Measurements from ENCODE around the gene TNRC6C. TPM values are rescaled to one million over a fixed set of nuclear protein-coding genes. Genes with fewer than 3 reads are reported as not detected.

The TNRC6C gene, protein sequence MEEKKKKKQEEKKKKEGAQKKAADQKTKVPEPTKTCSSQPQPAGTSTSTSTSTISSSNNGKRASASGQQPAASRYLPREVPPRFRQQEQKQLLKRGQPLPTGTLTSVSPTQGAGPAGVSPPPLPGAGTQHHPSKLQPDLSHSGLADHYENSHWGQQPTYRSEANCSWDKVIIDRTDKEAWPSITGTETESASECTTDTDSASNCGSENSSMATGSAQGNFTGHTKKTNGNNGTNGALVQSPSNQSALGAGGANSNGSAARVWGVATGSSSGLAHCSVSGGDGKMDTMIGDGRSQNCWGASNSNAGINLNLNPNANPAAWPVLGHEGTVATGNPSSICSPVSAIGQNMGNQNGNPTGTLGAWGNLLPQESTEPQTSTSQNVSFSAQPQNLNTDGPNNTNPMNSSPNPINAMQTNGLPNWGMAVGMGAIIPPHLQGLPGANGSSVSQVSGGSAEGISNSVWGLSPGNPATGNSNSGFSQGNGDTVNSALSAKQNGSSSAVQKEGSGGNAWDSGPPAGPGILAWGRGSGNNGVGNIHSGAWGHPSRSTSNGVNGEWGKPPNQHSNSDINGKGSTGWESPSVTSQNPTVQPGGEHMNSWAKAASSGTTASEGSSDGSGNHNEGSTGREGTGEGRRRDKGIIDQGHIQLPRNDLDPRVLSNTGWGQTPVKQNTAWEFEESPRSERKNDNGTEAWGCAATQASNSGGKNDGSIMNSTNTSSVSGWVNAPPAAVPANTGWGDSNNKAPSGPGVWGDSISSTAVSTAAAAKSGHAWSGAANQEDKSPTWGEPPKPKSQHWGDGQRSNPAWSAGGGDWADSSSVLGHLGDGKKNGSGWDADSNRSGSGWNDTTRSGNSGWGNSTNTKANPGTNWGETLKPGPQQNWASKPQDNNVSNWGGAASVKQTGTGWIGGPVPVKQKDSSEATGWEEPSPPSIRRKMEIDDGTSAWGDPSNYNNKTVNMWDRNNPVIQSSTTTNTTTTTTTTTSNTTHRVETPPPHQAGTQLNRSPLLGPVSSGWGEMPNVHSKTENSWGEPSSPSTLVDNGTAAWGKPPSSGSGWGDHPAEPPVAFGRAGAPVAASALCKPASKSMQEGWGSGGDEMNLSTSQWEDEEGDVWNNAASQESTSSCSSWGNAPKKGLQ (N-terminal part only)
- 10 to 100 TPM in 3 of 4 donors, 1 to 10 TPM in 1; 9.7 to 70.1 (median 23.2) TPM for total RNA-seq

- Histone ChIP-seq H3K27ac (peak within 1 kb of the TSS; percentile 76 to 96 (median 85)), H3K9me3 (no peaks in the 10 kb centered on the region), H3K27me3 (no peaks in the 10 kb centered on the region), H3K36me3 (no peaks in the 10 kb centered on the region), H3K4me3 (peak within 1 kb of the TSS; percentile 66 to 86 (median 70)), H3K4me1 (no peaks in the 10 kb centered on the region)
- DNase-seq: peak; percentile 99 to 100 (median 100)
- peak in 4 of 6 experiments; percentile 2 to 33 (median 20) for TF ChIP-seq CTCF (IDR thresholded peaks at IDR 0.05)
- TF ChIP-seq POLR2A (IDR thresholded peaks at IDR 0.05): peak; percentile 100
These were observed at the start of gene TNRC6C for GRCh38 chr17:77957857-77958715. TNRC6C (plus strand) TSS chr17:77958703; CDS start chr17:78004207, 45,504 bp downstream.

- Histone ChIP-seq H3K9me3 (no peaks in the 10 kb centered on the region), H3K27ac (no peak overlapping the region), H3K4me1 (no peaks in the 10 kb centered on the region), H3K36me3 (no peaks in the 10 kb centered on the region), H3K4me3 (no peak overlapping the region), H3K27me3 (no peaks in the 10 kb centered on the region)
- peak in 1 of 3 donors; percentile 34 for DNase-seq
- TF ChIP-seq CTCF (IDR thresholded peaks at IDR 0.05) (no peak), POLR2A (IDR thresholded peaks at IDR 0.05) (no peak)
These were observed 49.3 kb upstream of the TNRC6C start for GRCh38 chr17:77909236-77909635.

DNA sequence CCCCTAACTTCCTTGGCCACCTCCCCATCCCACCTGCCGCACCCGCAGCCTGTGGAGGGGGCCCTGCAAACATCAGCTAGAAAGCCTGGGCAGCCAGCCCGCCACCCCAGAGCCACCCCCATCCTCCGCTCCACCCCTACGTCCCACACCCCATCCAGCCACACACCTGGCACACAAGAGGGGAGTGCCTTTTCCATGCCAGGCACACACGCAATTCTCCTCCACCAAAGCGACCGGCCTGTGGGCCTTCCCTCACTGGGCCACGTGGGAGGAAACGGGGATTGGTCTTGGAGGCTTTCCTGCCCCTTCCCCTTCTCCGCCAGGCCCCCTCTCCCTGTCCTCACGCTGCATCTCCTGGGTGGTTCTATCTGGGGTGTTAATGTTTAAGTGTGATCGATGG, 48.7 kb upstream of the TNRC6C start:
- no peak overlapping the region for H3K27ac ChIP-seq
- DNase-seq: peak in 1 of 3 donors; percentile 13
- H3K9me3 ChIP-seq: no peaks in the 10 kb centered on the region
- H3K36me3 ChIP-seq: no peaks in the 10 kb centered on the region
- no peaks in the 10 kb centered on the region for H3K27me3 ChIP-seq
- H3K4me3 ChIP-seq: no peak overlapping the region
- no peaks in the 10 kb centered on the region for H3K4me1 ChIP-seq
- no peak for TF ChIP-seq CTCF (IDR thresholded peaks at IDR 0.05)
- no peak for TF ChIP-seq POLR2A (IDR thresholded peaks at IDR 0.05)

- H3K9me3 ChIP-seq: no peaks in the 10 kb centered on the region
- peaks cover 0 to 8% of the 10 kb centered on the region in 2 donors for H3K27me3 ChIP-seq
- TF ChIP-seq CTCF (IDR thresholded peaks at IDR 0.05): peak in 2 of 6 experiments; percentile 19 to 21
- TF ChIP-seq POLR2A (IDR thresholded peaks at IDR 0.05): no peak
- peak in 1 of 3 donors; percentile 37 for DNase-seq
- no peaks in the 10 kb centered on the region for H3K36me3 ChIP-seq
- no peak overlapping the region for H3K4me3 ChIP-seq
- H3K4me1 ChIP-seq: peaks cover 0 to 3% (median 0%) of the 10 kb centered on the region in 4 donors
- H3K27ac ChIP-seq: no peak overlapping the region
These were observed 43.9 kb upstream of the TNRC6C start for GRCh38 chr17:77914385-77915254.
